ENCODE results near the gene C12orf56.
"Not testable (repeated sequence)": the region's sequence is repeated elsewhere in the genome, so short reads cannot be mapped to it uniquely, and the experiment has no call there.

The C12orf56 gene

DNA sequence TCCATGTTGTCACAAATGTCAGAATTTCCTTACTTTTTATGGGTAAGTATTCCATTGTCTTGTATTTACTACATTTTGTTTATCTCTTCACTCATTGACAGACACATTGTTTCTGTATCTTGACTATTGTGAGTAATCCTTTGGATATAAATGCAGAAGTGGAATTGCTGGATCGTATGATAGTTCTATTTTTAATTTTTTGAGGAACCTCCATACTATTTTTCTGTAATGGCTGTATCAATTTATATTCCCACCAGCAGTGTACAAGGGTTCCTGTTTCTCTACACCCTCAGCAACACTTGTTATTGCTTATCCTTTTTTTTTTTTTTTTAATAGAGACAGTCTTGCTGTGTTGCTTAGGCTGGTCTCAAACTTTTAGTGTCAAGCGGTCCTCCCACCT lies 164.9 kb downstream of the C12orf56 start:
- no peak for DNase-seq

DNA sequence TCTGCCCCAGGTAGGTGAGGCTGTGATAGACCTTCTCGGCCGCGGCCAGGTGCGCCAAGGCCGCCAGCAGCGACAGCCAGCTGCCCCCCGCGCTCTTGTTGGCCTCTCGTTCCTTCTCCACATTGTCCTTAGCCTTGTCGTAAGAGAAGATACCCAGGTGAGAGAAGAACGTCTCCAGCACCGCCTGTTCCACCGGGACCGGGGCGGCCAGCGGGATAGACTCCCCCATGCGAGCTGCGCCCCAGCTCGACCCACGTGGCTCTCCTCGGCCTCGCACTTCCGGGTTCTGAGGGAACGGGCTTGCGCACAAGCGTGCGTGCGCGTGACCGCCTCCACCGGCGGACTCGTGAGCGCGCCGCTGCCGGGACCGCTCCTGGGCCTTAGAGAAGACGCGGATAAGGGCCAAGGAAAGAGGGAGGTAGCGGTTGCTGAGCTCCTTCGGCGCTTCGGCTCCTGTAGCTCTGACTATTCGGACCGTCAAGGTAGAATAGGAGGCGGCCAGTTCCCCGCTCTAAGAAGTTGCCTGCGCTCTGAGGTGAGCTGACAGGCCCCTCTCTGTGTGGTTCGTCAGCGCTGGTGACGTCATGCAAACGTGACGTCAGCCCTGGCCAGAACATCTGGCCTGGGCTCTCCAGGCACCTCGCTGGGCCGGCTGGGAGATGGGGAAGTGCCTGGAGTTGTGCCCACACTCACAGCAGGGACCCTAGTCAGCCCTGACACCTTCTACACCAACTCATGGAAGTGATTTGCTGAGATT lies 168.4 kb downstream of the C12orf56 start, which contains the start of gene KICS2:
KICS2 (minus strand) TSS at position 288 of the 757 bp plus-strand sequence; CDS start at position 229, 59 bp downstream.
- DNase-seq, result peak; percentile 86

DNA sequence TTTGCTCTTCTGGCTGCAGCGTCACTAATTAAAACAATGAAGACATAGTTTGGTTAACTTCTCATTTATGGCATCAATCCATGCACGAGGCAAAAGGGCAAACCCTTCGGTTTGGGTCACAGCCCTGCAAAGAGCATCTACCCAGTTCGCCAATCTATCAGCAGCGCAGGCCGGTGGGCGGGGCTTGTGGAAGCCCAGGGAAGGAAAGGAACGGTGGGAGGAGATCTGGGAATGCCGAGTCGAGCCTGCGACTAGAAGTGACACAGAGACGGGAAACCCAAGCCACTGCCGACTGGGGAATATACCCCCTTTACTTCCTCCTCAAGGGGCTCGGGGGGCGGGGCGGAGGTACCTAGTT lies 168.9 kb downstream of the C12orf56 start:
- peak; percentile 80 for DNase-seq

DNA sequence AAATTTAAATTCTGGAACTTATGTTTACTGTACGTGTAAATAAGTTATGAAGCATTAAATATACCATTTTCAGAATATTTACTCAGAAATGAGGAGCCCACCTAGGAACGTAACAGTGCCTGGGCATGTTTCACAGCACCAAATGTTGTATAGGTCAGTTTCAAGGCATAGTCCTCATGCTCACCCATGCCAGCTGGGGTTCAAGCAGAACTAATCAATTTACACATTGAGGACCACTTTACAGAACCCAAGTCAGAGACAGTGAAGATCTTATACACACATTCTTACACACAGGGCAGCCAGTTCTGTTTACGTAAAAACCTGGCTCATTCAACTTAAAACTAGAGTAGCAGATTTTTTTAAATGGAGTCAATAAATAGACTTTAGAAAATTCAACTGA lies 170.5 kb downstream of the C12orf56 start:
- DNase-seq, result no peak

DNA sequence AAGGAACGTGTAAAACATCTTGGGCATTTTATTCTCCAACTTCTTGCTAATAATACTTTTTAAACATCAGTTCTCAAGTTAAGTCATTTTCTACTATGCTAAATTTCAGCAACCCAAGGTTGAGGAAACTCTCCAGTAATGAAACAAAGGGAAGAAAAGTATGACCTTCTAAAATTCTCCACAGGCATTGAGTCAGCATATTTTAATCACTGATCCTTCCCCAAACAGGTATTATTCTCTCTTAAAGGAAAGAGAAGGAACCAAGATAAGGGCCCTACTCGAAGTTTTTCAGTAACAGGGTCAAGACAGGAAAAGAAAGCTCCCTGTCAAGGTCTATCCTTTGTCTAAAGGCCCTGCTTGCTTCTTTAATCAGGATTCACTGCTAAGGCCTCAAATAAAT lies 171.4 kb downstream of the C12orf56 start:
- DNase-seq, result no peak

DNA sequence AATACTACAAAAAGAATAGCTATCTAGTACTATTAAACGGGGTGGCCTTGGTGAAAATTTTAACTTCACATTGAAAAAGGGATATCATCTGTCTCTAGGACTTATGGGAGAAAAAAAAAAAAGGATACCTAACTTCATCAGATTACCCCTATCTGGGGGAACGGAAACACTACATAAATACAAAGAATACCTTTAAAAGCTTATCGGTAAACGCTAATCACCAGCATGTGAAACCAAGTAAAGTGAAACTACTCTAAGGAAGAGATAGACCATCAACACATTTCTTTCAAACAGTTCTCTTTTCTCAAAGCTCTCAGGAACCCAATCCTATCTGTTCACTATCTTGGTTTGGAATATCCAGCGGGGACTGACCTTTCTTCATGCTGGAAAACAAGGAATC lies 172.0 kb downstream of the C12orf56 start:
- DNase-seq, result no peak

DNA sequence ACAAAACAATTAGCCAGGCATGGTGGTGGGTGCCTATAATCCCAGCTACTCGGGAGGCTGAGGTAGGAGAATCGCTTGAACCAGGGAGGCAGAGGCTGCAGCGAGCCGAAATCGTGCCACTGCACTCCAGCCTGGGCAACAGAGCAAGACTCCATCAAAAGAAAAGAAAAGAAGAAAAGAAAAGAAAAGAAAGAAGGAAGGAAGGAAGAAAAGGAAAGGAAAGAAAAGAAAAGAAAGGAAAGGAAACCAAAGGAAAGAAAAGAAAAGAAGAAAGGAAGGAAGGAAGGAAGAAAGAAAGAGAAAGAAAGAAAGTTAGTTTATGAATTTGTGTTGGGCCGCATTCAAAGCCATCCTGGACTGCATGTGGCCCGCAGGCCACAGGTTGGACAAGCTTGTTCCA lies 172.9 kb downstream of the C12orf56 start:
- DNase-seq, result not testable (repeated sequence)

DNA sequence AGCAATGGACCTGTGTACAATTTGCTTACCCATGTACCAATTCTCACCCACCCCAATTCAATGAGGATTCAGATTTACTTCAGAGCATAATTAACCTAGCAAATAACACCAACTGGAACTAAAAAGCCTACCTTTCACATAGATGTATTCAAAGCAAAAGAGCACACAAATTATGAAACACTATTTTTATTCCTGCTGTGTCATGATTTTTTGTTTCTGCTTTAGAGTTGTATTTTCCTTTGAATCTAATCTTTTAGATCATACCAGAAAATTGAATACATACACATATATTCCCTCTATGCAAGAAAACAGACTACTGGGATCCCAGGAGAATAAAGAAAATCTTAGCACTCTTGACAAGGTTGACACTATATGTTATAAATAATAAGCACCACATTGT lies 174.3 kb downstream of the C12orf56 start:
- DNase-seq, result no peak

Data from NCI-H1105 treated with DMSO at 0.1 percent for 48 hours (cell line).